HEK293 (cell line): Measurements from ENCODE around the gene TNFRSF8.
A peak's percentile ranks its signal among the peaks of the same experiment; 100 is the strongest.

Experiments used
- CTCF ChIA-PET: fragments of 350-600 bp; formaldehyde crosslinking; extraction: SDS; loops from one replicate; lab custom pipeline; 2021; ENCODE audit warnings: antibody characterized with exemption; lab: Yijun Ruan, JAX
- POLR2A ChIA-PET: fragments of 300-600 bp; formaldehyde crosslinking; extraction: SDS; loops from one replicate; lab custom pipeline; 2020; ENCODE audit warnings: antibody characterized with exemption, inconsistent platforms; lab: Yijun Ruan, JAX
- H3K27ac ChIP-seq: fragments of 200-500 bp; sonication (Bioruptor generic); 2 replicates; pipeline ENCODE4 v1.5.1; 2014; ENCODE audit warnings: low read depth, low read length, control low read depth, inconsistent platforms; ENCODE audit errors: extremely low read depth
- H3K36me3 ChIP-seq, 2 experiments: fragments of 200-500 bp in 1 of 2; sonication (Bioruptor generic) in 1 of 2; 1 replicate in 1 of 2; 2 replicates in 1 of 2; pipeline ENCODE4 v1.5.1; 2014 to 2017; ENCODE audit warnings: inconsistent platforms in 2 of 2, low read length in 2 of 2; ENCODE audit not compliant: control insufficient read depth in 2 of 2, insufficient read depth in 1 of 2
- H3K4me1 ChIP-seq: fragments of 200-500 bp; sonication (Bioruptor generic); 2 replicates; pipeline ENCODE4 v1.5.1; 2014; ENCODE audit warnings: mild to moderate bottlenecking, low read length, inconsistent platforms; ENCODE audit not compliant: control insufficient read depth, insufficient read depth
- H3K4me3 ChIP-seq: 2 replicates; pipeline ENCODE4 v1.5.1; 2011; ENCODE audit warnings: low read depth, mild to moderate bottlenecking, control low read depth, low read length, moderate library complexity
- H3K9me3 ChIP-seq: fragments of 200-500 bp; sonication (Bioruptor generic); 2 replicates; pipeline ENCODE4 v1.5.1; 2014; ENCODE audit warnings: low read depth, low read length, inconsistent platforms; ENCODE audit not compliant: control insufficient read depth, insufficient read depth
- GLIS1 ChIP-seq: fragments of 450-650 bp; formaldehyde crosslinking; IDR thresholded peaks from 2 replicates; pipeline ENCODE4 v1.5.1; 2016; ENCODE audit warnings: missing biosample characterization, missing genetic modification characterization
- HOXC10 ChIP-seq: sonication (generic); formaldehyde crosslinking; IDR thresholded peaks from 2 replicates; pipeline ENCODE4 v1.8.1; 2023; ENCODE audit warnings: mild to moderate bottlenecking, missing genetic modification reagents
- HOXD13 ChIP-seq: sonication (generic); formaldehyde crosslinking; IDR thresholded peaks from 2 replicates; pipeline ENCODE4 v1.8.0; 2022; ENCODE audit warnings: missing genetic modification reagents, borderline replicate concordance
- KLF10 ChIP-seq: fragments of 450-650 bp; IDR thresholded peaks from 2 replicates; pipeline ENCODE4 v1.5.1; 2018; ENCODE audit warnings: missing biosample characterization, mild to moderate bottlenecking, missing genetic modification characterization
- OSR2 ChIP-seq: fragments of 450-650 bp; formaldehyde crosslinking; IDR thresholded peaks from 2 replicates; pipeline ENCODE4 v1.5.1; 2016; ENCODE audit warnings: missing biosample characterization, missing genetic modification characterization
- SETDB1 ChIP-seq: IDR thresholded peaks from one replicate; pipeline ENCODE4 v1.6.1; 2017; ENCODE audit warnings: mild to moderate bottlenecking, low read length, moderate library complexity, mixed read lengths; ENCODE audit not compliant: insufficient read length
- SP7 ChIP-seq: fragments of 450-650 bp; formaldehyde crosslinking; IDR thresholded peaks from 2 replicates; pipeline ENCODE4 v1.5.1; 2016; ENCODE audit warnings: missing biosample characterization, missing genetic modification characterization
- ZBTB1 ChIP-seq: fragments of 450-650 bp; formaldehyde crosslinking; IDR thresholded peaks from 2 replicates; pipeline ENCODE4 v1.5.1; 2016; ENCODE audit warnings: missing biosample characterization, missing genetic modification characterization
- ZBTB20 ChIP-seq: fragments of 450-650 bp; formaldehyde crosslinking; IDR thresholded peaks from 2 replicates; pipeline ENCODE4 v1.5.1; 2016; ENCODE audit warnings: missing biosample characterization, missing genetic modification characterization
- ZIC2 ChIP-seq: fragments of 450-650 bp; formaldehyde crosslinking; IDR thresholded peaks from 2 replicates; pipeline ENCODE4 v1.5.1; 2016; ENCODE audit warnings: missing biosample characterization, missing genetic modification characterization
- ZNF132 ChIP-seq: fragments of 450-650 bp; formaldehyde crosslinking; IDR thresholded peaks from 2 replicates; pipeline ENCODE4 v1.5.1; 2017; ENCODE audit warnings: missing biosample characterization, missing genetic modification characterization, borderline replicate concordance
- ZNF2 ChIP-seq: fragments of 450-650 bp; formaldehyde crosslinking; IDR thresholded peaks from 2 replicates; pipeline ENCODE4 v1.5.1; 2016; ENCODE audit warnings: missing biosample characterization, missing genetic modification characterization
- ZNF366 ChIP-seq: fragments of 450-650 bp; formaldehyde crosslinking; conservative IDR thresholded peaks from 2 replicates; pipeline ENCODE4 v1.5.1; 2016; ENCODE audit warnings: missing biosample characterization, missing genetic modification characterization
- ZNF692 ChIP-seq: fragments of 450-650 bp; formaldehyde crosslinking; IDR thresholded peaks from 2 replicates; pipeline ENCODE4 v1.5.1; 2016; ENCODE audit warnings: missing biosample characterization, missing genetic modification characterization
- ZNF785 ChIP-seq: fragments of 450-650 bp; formaldehyde crosslinking; IDR thresholded peaks from 2 replicates; pipeline ENCODE4 v1.5.1; 2016; ENCODE audit warnings: missing biosample characterization, missing genetic modification characterization
- TF ChIP-seq, protein P1 (sequence below): fragments of 450-650 bp; formaldehyde crosslinking; IDR thresholded peaks from 2 replicates; pipeline ENCODE4 v1.5.1; 2016; ENCODE audit warnings: missing biosample characterization, missing genetic modification characterization
- TF ChIP-seq, protein P2 (sequence below): fragments of 450-650 bp; formaldehyde crosslinking; IDR thresholded peaks from 2 replicates; pipeline ENCODE4 v1.5.1; 2017; ENCODE audit warnings: missing biosample characterization, missing genetic modification characterization
- TF ChIP-seq, protein P3 (sequence below): fragments of 450-650 bp; IDR thresholded peaks from 2 replicates; pipeline ENCODE4 v1.5.1; 2018; ENCODE audit warnings: missing biosample characterization, missing genetic modification characterization
- TF ChIP-seq, protein P4 (sequence below): fragments of 450-650 bp; formaldehyde crosslinking; IDR thresholded peaks from 2 replicates; pipeline ENCODE4 v1.5.1; 2017; ENCODE audit warnings: missing biosample characterization, missing genetic modification characterization

TNFRSF8 gene

DNA sequence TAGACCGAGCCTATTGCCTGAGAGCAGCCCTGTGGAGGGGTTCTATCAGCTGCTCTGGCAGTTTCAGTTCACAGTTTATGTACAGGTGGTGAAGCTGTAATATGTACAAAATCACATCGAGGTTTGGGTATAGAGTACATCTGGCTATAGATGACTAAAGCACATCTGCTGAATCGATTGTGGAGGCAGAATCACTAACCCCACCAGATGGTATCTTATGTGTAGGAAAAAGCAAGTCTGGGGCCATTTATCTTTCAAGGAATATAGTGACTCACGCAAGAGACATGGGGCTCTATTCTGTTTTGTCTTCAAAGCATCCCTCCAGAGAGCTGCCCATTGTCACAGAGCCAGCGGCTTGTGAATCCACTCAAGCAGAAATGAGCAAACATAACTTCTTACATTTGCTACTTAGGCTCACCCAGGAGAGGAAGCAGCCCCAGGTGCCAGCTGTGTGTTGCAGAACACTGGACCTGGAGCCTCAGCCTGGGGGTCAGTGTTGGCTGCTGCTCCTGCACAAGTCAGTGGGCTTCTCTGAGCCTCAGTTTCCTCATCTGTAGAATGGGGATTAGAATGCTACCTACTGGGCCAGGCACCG, 22.5 kb upstream of the TNFRSF8 start:
- ChIA-PET POLR2A (interaction anchor here (1.0 kb wide), 1 partner anchor 22 kb away, joined by 3 read pairs; the partner anchor contains the start of gene MIIP), CTCF (interaction anchor here (1.0 to 1.3 kb wide), 3 partner anchors 9 to 21 kb away, joined by 3 to 5 read pairs (median 4); partner anchors contain the start of gene MIIP)
- H3K4me3 ChIP-seq, result no peak overlapping the region
- H3K27ac ChIP-seq, result no peak overlapping the region
- 0 out of 2 replicates have a peak, but pooled peaks cover 3% of the 10 kb centered on the region for H3K4me1 ChIP-seq
- H3K36me3 ChIP-seq, result no peaks in the 10 kb centered on the region
- TF ChIP-seq SETDB1, result no peak
- TF ChIP-seq, protein P1, sequence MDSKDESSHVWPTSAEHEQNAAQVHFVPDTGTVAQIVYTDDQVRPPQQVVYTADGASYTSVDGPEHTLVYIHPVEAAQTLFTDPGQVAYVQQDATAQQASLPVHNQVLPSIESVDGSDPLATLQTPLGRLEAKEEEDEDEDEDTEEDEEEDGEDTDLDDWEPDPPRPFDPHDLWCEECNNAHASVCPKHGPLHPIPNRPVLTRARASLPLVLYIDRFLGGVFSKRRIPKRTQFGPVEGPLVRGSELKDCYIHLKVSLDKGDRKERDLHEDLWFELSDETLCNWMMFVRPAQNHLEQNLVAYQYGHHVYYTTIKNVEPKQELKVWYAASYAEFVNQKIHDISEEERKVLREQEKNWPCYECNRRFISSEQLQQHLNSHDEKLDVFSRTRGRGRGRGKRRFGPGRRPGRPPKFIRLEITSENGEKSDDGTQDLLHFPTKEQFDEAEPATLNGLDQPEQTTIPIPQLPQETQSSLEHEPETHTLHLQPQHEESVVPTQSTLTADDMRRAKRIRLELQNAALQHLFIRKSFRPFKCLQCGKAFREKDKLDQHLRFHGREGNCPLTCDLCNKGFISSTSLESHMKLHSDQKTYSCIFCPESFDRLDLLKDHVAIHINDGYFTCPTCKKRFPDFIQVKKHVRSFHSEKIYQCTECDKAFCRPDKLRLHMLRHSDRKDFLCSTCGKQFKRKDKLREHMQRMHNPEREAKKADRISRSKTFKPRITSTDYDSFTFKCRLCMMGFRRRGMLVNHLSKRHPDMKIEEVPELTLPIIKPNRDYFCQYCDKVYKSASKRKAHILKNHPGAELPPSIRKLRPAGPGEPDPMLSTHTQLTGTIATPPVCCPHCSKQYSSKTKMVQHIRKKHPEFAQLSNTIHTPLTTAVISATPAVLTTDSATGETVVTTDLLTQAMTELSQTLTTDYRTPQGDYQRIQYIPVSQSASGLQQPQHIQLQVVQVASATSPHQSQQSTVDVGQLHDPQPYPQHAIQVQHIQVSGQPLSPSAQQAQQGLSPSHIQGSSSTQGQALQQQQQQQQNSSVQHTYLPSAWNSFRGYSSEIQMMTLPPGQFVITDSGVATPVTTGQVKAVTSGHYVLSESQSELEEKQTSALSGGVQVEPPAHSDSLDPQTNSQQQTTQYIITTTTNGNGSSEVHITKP (tag by site-specific recombination), result peak; percentile 62
- peak; percentile 37; the same call in 1 of the 2 replicates for TF ChIP-seq ZIC2 (tag by site-specific recombination)
- TF ChIP-seq OSR2 (tag by site-specific recombination), result peak; percentile 88
- 0 out of 2 replicates have a peak, but pooled peaks have one; percentile 15 for TF ChIP-seq ZNF692
- no peak for TF ChIP-seq KLF10 (tag by site-specific recombination)
- TF ChIP-seq, protein P2, sequence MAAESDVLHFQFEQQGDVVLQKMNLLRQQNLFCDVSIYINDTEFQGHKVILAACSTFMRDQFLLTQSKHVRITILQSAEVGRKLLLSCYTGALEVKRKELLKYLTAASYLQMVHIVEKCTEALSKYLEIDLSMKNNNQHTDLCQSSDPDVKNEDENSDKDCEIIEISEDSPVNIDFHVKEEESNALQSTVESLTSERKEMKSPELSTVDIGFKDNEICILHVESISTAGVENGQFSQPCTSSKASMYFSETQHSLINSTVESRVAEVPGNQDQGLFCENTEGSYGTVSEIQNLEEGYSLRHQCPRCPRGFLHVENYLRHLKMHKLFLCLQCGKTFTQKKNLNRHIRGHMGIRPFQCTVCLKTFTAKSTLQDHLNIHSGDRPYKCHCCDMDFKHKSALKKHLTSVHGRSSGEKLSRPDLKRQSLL, result peak; percentile 36; the same call in 1 of the 2 replicates
- TF ChIP-seq, protein P3, sequence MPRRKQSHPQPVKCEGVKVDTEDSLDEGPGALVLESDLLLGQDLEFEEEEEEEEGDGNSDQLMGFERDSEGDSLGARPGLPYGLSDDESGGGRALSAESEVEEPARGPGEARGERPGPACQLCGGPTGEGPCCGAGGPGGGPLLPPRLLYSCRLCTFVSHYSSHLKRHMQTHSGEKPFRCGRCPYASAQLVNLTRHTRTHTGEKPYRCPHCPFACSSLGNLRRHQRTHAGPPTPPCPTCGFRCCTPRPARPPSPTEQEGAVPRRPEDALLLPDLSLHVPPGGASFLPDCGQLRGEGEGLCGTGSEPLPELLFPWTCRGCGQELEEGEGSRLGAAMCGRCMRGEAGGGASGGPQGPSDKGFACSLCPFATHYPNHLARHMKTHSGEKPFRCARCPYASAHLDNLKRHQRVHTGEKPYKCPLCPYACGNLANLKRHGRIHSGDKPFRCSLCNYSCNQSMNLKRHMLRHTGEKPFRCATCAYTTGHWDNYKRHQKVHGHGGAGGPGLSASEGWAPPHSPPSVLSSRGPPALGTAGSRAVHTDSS (tag by site-specific recombination), result no peak
- TF ChIP-seq ZBTB1 (tag by site-specific recombination), result no peak
- TF ChIP-seq SP7 (tag by site-specific recombination), result 0 out of 2 replicates have a peak, but pooled peaks have one; percentile 16
- TF ChIP-seq HOXC10 (CRISPR knock-in tag), result no peak
- TF ChIP-seq ZNF785 (tag by site-specific recombination), result no peak
- TF ChIP-seq, protein P4, sequence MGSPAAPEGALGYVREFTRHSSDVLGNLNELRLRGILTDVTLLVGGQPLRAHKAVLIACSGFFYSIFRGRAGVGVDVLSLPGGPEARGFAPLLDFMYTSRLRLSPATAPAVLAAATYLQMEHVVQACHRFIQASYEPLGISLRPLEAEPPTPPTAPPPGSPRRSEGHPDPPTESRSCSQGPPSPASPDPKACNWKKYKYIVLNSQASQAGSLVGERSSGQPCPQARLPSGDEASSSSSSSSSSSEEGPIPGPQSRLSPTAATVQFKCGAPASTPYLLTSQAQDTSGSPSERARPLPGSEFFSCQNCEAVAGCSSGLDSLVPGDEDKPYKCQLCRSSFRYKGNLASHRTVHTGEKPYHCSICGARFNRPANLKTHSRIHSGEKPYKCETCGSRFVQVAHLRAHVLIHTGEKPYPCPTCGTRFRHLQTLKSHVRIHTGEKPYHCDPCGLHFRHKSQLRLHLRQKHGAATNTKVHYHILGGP (tag by site-specific recombination), result 0 out of 2 replicates have a peak, but pooled peaks have one; percentile 15
- TF ChIP-seq GLIS1, result peak; percentile 42
- TF ChIP-seq ZNF366 (tag by site-specific recombination), result peak; percentile 47; the same call in 1 of the 2 replicates
- TF ChIP-seq ZNF132 (tag by site-specific recombination), result no peak
- no peak for TF ChIP-seq HOXD13 (CRISPR knock-in tag)
- no peak for TF ChIP-seq ZBTB20 (tag by site-specific recombination)
- TF ChIP-seq ZNF2 (tag by site-specific recombination), result no peak
- no peaks in the 10 kb centered on the region for H3K9me3 ChIP-seq
